ENCODE results near the gene SLC25A28. TPM values are rescaled to one million over a fixed set of nuclear protein-coding genes. Genes with fewer than 3 reads are reported as not detected.

SLC25A28 gene
- total RNA-seq, 2 donors from 2014 or later: 15.3 to 22.1 TPM

- H3K27ac ChIP-seq: no peak overlapping the region
- ATAC-seq (no peak), DNase-seq (no peak)
- WGBS, 2 donors: 0% methylated on average over 1 of the region's 1 CpG
- no peaks in the 10 kb centered on the region for H3K27me3 ChIP-seq
- no peak for TF ChIP-seq POLR2A (IDR thresholded peaks at IDR 0.05)
- TF ChIP-seq CTCF (IDR thresholded peaks at IDR 0.05): no peak
- H3K4me1 ChIP-seq: peaks cover 14% of the 10 kb centered on the region
- H3K9me3 ChIP-seq: no peaks in the 10 kb centered on the region
- no peak overlapping the region for H3K4me3 ChIP-seq
- no peaks in the 10 kb centered on the region for H3K36me3 ChIP-seq (replicated peaks in 1 of 2; ENCODE audit: insufficient read depth in 1 of 2, low read depth in 2 of 2)
- intact Hi-C loops (cut with DNase I): no loop called here
Observed at GRCh38 chr10:99656199-99657064, 36.2 kb upstream of the SLC25A28 start.

GRCh38 chr10:99654390-99655175, 34.3 kb upstream of the SLC25A28 start:
- Histone ChIP-seq H3K9me3 (no peaks in the 10 kb centered on the region), H3K27ac (no peak overlapping the region), H3K36me3 (replicated peaks in 1 of 2; ENCODE audit: insufficient read depth in 1 of 2, low read depth in 2 of 2) (no peaks in the 10 kb centered on the region), H3K4me3 (no peak overlapping the region), H3K27me3 (no peaks in the 10 kb centered on the region), H3K4me1 (peaks cover 4% of the 10 kb centered on the region)
- ATAC-seq: no peak
- no peak for TF ChIP-seq POLR2A (IDR thresholded peaks at IDR 0.05)
- no peak for TF ChIP-seq CTCF (IDR thresholded peaks at IDR 0.05)
- DNase-seq: no peak
- intact Hi-C loops (cut with DNase I): no loop called here
- WGBS, 2 donors: 84 to 88% methylated on average over 9 of the region's 9 CpGs

GRCh38 chr10:99652800-99653390, 32.7 kb upstream of the SLC25A28 start:
- Histone ChIP-seq H3K27ac (no peak overlapping the region), H3K4me3 (no peak overlapping the region), H3K36me3 (replicated peaks in 1 of 2; ENCODE audit: insufficient read depth in 1 of 2, low read depth in 2 of 2) (no peaks in the 10 kb centered on the region), H3K27me3 (no peaks in the 10 kb centered on the region), H3K9me3 (no peaks in the 10 kb centered on the region), H3K4me1 (no peaks in the 10 kb centered on the region)
- WGBS, 2 donors: 79% methylated on average over 4 of the region's 4 CpGs
- no peak for ATAC-seq
- intact Hi-C loops (cut with DNase I): no loop called here
- TF ChIP-seq POLR2A (IDR thresholded peaks at IDR 0.05): no peak
- TF ChIP-seq CTCF (IDR thresholded peaks at IDR 0.05): no peak
- no peak for DNase-seq

GRCh38 chr10:99648717-99649116, 28.5 kb upstream of the SLC25A28 start:
- no peaks in the 10 kb centered on the region for H3K9me3 ChIP-seq
- H3K36me3 ChIP-seq (replicated peaks in 1 of 2; ENCODE audit: insufficient read depth in 1 of 2, low read depth in 2 of 2): no peaks in the 10 kb centered on the region
- no peak overlapping the region for H3K27ac ChIP-seq
- WGBS, 2 donors: 0% methylated on average over 1 of the region's 1 CpG
- H3K27me3 ChIP-seq: no peaks in the 10 kb centered on the region
- no peaks in the 10 kb centered on the region for H3K4me1 ChIP-seq
- intact Hi-C loops (cut with DNase I): no loop called here
- no peak overlapping the region for H3K4me3 ChIP-seq
- DNase-seq (no peak), ATAC-seq (no peak)
- TF ChIP-seq CTCF (IDR thresholded peaks at IDR 0.05) (no peak), POLR2A (IDR thresholded peaks at IDR 0.05) (no peak)
